ENCODE results near the gene DEGS2.

DNA sequence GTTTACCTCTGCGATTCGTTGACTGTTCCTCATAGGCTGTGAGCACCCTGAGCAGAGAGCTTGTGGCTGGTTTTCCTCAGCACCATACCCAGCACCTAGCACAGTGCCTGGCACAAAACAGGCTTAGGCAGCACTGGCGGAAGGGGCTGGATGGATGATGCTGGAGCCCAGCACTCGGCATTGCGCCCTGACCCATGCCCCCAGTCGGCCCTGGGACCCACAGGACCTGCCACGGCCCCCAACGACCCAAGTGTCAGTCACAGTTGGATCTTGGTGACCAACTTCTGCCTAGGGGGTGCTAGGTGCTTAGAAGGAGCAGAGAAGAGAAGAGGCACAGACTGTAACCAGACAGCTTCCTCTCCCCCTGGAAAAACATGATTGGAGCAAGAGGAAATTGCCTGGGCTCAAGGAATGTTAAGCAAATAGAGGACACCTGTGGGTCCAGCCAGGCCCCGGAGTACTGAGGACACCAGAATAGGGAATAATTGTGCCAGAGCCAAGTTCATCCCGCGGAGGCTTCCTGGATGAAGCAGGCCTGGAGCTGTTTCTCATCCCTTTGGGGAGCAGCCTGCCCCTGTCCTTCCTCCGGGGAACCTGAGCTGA lies 31.5 kb downstream of the DEGS2 start:
- no peak for TF ChIP-seq FOSL1 (IDR thresholded peaks at IDR 0.05; ENCODE audit: low read depth)
- TF ChIP-seq, protein P1, sequence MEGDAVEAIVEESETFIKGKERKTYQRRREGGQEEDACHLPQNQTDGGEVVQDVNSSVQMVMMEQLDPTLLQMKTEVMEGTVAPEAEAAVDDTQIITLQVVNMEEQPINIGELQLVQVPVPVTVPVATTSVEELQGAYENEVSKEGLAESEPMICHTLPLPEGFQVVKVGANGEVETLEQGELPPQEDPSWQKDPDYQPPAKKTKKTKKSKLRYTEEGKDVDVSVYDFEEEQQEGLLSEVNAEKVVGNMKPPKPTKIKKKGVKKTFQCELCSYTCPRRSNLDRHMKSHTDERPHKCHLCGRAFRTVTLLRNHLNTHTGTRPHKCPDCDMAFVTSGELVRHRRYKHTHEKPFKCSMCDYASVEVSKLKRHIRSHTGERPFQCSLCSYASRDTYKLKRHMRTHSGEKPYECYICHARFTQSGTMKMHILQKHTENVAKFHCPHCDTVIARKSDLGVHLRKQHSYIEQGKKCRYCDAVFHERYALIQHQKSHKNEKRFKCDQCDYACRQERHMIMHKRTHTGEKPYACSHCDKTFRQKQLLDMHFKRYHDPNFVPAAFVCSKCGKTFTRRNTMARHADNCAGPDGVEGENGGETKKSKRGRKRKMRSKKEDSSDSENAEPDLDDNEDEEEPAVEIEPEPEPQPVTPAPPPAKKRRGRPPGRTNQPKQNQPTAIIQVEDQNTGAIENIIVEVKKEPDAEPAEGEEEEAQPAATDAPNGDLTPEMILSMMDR (IDR thresholded peaks at IDR 0.05 in 2 of 3, conservative IDR thresholded peaks at IDR 0.05 in 1 of 3; ENCODE audit: borderline replicate concordance in 1 of 3, insufficient read depth in 1 of 3, low read depth in 2 of 3, low read length in 2 of 3) = no peak
- TF ChIP-seq ZNF274 (IDR thresholded peaks at IDR 0.05; ENCODE audit: low read depth, low read length) = no peak
- TF ChIP-seq, protein P2, sequence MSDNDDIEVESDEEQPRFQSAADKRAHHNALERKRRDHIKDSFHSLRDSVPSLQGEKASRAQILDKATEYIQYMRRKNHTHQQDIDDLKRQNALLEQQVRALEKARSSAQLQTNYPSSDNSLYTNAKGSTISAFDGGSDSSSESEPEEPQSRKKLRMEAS (IDR thresholded peaks at IDR 0.05) = no peak
- TF ChIP-seq TCF7L2 (IDR thresholded peaks at IDR 0.05; ENCODE audit: borderline replicate concordance, extremely low read depth, insufficient read depth, insufficient read length) = no peak
